IPS DF 6.9 (cell line): ENCODE data around the gene TM9SF4.

Source experiments
- DNase-seq: peaks from one replicate; pipeline ENCODE4 v3.0.0-alpha.2; 2013; ENCODE audit warnings: low read depth, low spot score
- H3K27ac ChIP-seq: one replicate; pipeline ENCODE4 v1.5.1; 2013; ENCODE audit warnings: low read length, control low read depth
- H3K27me3 ChIP-seq: 2 replicates; pipeline ENCODE4 v1.6.1; 2013; ENCODE audit warnings: mild to moderate bottlenecking, low read length; ENCODE audit not compliant: control insufficient read depth, insufficient read depth
- H3K36me3 ChIP-seq: 2 replicates; pipeline ENCODE4 v1.6.1; 2013; ENCODE audit warnings: low read length; ENCODE audit not compliant: control insufficient read depth, insufficient read depth
- H3K4me1 ChIP-seq: 2 replicates; pipeline ENCODE4 v1.6.1; 2013; ENCODE audit warnings: low read length; ENCODE audit not compliant: control insufficient read depth, insufficient read depth
- H3K4me3 ChIP-seq: 2 replicates; pipeline ENCODE4 v1.5.1; 2013; ENCODE audit warnings: mild to moderate bottlenecking, low read length
- H3K9me3 ChIP-seq: 2 replicates; pipeline ENCODE4 v1.6.1; 2013; ENCODE audit warnings: low read length, inconsistent platforms; ENCODE audit not compliant: control insufficient read depth, insufficient read depth
- WGBS: extraction: QIAGEN DNeasy Blood & Tissue Kit; methylation state at CpG from one replicate; pipeline ENCODE4 v1.1.7; 2013; ENCODE audit warnings: mixed read lengths, missing lambda C conversion rate; ENCODE audit not compliant: insufficient read length, insufficient coverage; 5-methylcytosine and 5-hydroxymethylcytosine counted together

TM9SF4 gene

DNA sequence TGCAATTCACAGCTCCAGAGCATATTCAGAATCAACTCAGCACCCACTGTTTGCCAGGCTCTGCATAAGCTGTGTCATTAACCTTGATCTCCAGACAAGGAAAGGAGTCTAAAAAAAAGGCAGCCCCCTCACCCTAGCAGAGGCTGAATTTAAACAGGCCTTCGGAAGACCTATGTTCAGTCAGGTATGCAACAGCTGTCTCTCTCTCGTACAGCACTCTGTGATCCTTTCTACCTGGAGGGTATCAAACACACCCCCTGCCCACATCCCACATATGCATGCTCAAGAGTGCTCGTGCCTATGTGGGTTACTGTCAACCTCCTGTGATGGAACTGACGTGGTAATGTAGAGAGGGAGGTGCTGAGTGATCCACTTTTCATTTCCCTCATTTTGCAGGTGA is 89.5 kb downstream of the TM9SF4 start:
- Histone ChIP-seq H3K36me3 (peaks cover 27% of the 10 kb centered on the region), H3K9me3 (no peaks in the 10 kb centered on the region), H3K27ac (no peak overlapping the region), H3K4me3 (no peak overlapping the region), H3K27me3 (no peaks in the 10 kb centered on the region), H3K4me1 (no peaks in the 10 kb centered on the region)
- WGBS, result no CpG with 5 or more reads among the region's 4 CpGs
- DNase-seq, result no peak

GRCh38 chr20:32201296-32201976 is 91.9 kb downstream of the TM9SF4 start:
- no CpG with 5 or more reads among the region's 4 CpGs for WGBS
- H3K4me3 ChIP-seq, result no peak overlapping the region
- DNase-seq, result no peak
- no peak overlapping the region for H3K27ac ChIP-seq
- peaks cover 2% of the 10 kb centered on the region for H3K4me1 ChIP-seq
- peaks cover 18% of the 10 kb centered on the region for H3K36me3 ChIP-seq
- no peaks in the 10 kb centered on the region for H3K27me3 ChIP-seq
- H3K9me3 ChIP-seq, result no peaks in the 10 kb centered on the region

- Histone ChIP-seq H3K36me3 (peaks cover 15% of the 10 kb centered on the region), H3K4me1 (peaks cover 3% of the 10 kb centered on the region)
- no CpG with 5 or more reads among the region's 8 CpGs for WGBS
Observed at GRCh38 chr20:32201977-32202363, 92.5 kb downstream of the TM9SF4 start.

DNA sequence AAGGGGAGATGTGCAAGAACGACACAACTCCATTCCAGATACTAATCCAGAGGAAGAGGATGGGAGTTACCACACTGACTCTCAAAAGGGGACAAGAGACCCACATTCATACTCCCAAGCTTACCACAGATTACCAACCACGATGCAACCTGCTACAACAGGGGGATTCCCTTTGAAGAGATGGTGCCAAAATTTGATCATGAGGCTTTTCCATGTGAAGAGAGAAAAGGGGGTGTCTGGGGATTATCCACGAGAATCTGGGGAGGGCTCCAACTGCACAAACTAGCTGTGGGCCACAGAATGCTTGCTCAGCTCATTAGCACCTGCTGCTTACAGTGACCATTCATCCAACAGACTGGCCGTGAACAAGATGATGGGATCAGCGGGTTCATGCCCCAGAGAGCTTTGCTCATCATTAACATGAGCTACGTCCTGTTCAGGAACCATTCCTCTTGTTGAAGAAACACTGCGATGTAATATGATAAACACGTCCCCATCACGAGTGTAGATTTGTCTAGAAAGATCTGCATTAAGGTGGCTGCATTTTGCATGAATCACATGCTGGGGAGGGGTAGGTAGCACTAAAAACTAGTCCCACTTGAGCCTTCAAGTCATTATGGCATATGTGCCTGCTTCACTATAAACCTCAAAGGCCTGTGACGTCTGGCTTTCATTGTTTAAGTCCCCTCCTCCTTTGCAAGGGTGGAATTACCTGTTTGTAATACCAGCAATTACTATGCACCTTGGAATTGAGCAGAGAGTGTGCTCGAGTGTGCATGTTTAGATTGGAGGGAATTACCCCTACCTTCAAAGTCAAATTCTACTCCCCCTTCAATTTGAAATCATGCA is 94.1 kb downstream of the TM9SF4 start:
- Histone ChIP-seq H3K27ac (no peak overlapping the region), H3K9me3 (no peaks in the 10 kb centered on the region), H3K4me3 (no peak overlapping the region), H3K27me3 (no peaks in the 10 kb centered on the region), H3K36me3 (peaks cover 10% of the 10 kb centered on the region; the same call in 1 of the 2 replicates), H3K4me1 (peaks cover 3% of the 10 kb centered on the region)
- no CpG with 5 or more reads among the region's 11 CpGs for WGBS
- DNase-seq, result no peak

More at GRCh38 chr20:32201977-32202363, 92.5 kb downstream of the TM9SF4 start:
- DNase-seq, result no peak
- Histone ChIP-seq H3K9me3 (no peaks in the 10 kb centered on the region), H3K27ac (no peak overlapping the region), H3K4me3 (no peak overlapping the region), H3K27me3 (no peaks in the 10 kb centered on the region)

- Histone ChIP-seq H3K9me3 (no peaks in the 10 kb centered on the region), H3K4me1 (peaks cover 3% of the 10 kb centered on the region), H3K4me3 (no peak overlapping the region), H3K36me3 (peaks cover 10% of the 10 kb centered on the region; the same call in 1 of the 2 replicates), H3K27me3 (no peaks in the 10 kb centered on the region), H3K27ac (no peak overlapping the region)
- no CpG with 5 or more reads among the region's 4 CpGs for WGBS
- DNase-seq, result no peak
Observed at GRCh38 chr20:32204205-32205109, 94.9 kb downstream of the TM9SF4 start.

DNA sequence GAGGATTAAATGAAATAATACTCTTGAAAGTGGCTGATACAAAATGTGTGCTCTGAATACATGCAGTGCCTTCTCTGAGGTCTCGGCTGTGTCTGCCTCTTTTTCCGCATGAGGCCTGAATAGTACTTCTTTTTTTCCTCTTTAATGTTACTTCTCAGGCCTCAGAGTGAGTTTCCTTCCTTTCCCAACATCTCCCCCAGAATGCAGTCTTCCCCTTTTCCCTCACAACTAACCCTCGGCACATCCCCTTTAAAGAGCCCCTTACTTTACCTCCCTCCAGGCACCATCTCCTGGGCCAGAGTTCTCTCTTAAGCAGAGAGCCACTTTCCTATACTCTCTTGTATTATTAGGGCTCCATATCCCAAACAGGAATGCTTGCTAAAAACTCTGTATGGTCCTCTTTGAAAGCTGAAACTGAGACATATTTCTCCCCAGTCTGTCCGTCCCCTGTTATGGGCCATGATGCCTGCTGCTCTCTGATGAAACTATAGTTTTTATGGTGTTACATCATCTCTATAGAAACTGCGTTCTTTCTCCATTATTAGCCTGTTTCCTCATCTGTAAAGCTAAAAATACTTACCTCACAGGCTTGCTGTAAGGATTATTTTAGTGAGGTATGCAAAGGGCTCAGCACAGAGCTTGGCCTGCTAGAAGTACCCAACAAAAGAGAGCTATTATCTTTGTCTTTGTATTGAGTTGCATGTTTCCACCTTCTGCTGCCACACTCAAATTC is 95.8 kb downstream of the TM9SF4 start:
- Histone ChIP-seq H3K4me3 (no peak overlapping the region), H3K4me1 (peaks cover 3% of the 10 kb centered on the region), H3K9me3 (no peaks in the 10 kb centered on the region), H3K27ac (no peak overlapping the region), H3K27me3 (no peaks in the 10 kb centered on the region), H3K36me3 (peaks cover 6% of the 10 kb centered on the region; the same call in 1 of the 2 replicates)
- no CpG with 5 or more reads among the region's 5 CpGs for WGBS
- DNase-seq, result no peak

DNA sequence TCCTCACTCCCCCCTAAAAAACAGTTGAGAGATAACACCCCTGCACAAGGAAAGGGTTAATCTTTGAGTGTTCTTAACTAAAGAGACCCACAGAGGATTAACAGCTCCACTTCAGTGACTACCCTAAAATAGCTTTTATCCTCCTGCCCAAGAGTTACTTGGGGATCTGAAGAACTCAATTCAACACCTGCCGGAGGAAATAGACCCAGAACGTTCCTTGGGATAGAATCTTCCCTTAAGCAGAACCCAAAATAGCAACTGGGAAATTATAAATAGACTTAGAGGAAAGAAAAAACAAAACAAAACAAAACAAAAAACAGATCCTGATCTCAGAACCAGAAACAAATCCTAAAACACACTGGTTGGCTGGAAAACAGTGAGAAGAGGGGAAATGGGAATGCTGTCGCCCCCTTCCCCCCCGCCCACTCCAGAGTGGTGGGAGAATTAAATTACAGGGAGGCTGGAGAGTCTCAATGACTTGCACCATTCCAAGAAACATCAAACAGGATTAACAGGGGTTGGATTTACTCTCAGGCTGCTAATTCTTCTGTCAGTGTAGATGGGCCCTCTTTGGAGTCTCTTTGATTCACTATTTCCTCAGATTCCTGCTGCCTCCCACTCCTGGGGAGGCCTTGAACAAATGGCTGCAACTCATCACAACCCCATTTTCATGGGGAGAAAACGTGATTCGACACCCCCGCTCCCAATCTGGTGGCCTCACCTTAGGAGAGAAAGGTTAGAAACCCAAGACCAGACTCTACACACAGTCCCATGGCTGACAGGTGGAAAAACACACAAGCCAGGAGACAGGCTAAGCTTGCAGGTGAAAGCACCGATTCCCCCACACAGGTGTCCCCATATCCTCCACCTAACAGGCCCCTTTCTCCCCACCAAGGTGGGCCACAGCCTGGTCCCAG is 96.6 kb downstream of the TM9SF4 start:
- Histone ChIP-seq H3K36me3 (peaks cover 6% of the 10 kb centered on the region; the same call in 1 of the 2 replicates), H3K4me1 (peaks cover 3% of the 10 kb centered on the region), H3K27ac (no peak overlapping the region), H3K4me3 (peak overlapping the region; percentile 78; the same call in 1 of the 2 replicates), H3K9me3 (no peaks in the 10 kb centered on the region), H3K27me3 (no peaks in the 10 kb centered on the region)
- no peak for DNase-seq
- WGBS, result no CpG with 5 or more reads among the region's 8 CpGs

DNA sequence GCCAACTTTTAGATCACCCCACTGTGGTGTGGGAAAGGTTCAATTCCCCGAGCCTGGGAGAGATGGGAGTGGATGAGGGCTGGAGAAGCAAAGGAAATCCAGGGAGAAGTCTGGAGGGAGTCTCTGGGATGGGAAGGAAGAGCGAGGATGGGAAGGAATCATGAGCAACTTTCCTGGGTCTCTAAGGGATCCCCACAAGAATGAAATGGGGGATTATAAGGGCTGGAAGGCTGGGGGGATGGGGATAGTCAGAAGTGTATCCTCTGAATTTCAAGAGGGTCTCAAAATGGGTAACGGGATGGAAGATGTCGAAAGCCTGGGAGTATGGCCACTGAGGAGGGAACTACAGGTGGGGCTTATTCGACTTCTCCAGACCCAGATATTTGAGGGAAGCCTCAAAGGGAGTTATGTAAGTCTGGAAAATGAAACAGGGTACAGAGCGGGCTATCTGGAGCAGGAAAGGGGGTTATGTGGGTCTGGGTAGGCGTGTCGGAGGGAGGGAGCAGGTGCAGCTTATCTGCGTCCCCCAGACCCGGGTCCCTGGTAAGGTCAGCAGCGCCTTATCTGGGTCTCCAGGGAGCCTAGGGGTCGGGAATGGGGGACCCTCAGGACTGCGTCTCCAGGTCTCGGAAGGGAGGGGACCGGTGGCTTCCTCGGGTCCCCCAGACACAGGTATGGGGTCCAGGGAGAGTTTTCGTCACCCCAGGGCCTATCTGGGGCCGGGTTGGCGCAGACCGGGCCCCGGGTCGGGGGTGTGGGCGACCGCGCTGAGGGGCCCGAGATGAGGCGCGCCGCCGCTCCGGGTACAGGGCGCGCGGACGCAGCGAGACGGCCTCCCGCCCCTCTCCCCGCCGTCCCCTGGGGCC is 97.5 kb downstream of the TM9SF4 start:
- peak overlapping the region; percentile 78 for H3K4me3 ChIP-seq
- no CpG with 5 or more reads among the region's 40 CpGs for WGBS
- H3K27ac ChIP-seq, result no peak overlapping the region
- 0 out of 2 replicates have a peak, but pooled peaks cover 2% of the 10 kb centered on the region for H3K36me3 ChIP-seq
- no peaks in the 10 kb centered on the region for H3K27me3 ChIP-seq
- no peaks in the 10 kb centered on the region for H3K9me3 ChIP-seq
- H3K4me1 ChIP-seq, result peaks cover 3% of the 10 kb centered on the region
- DNase-seq, result no peak
